Liver (tissue), 9 donors: ENCODE data around the gene PIP4K2A. TPM values are rescaled to one million over a fixed set of nuclear protein-coding genes. Genes with fewer than 3 reads are reported as not detected.

Experiments used
- DNase-seq: peaks from one replicate; pipeline ENCODE4 v3.0.0-alpha.2; 2017; ENCODE audit warnings: low spot score
- H3K27ac ChIP-seq, 2 donors: one replicate each; pipeline ENCODE4 v1.7.0; 2013; ENCODE audit warnings: inconsistent platforms in 2 of 2, low read length in 2 of 2, control low read depth in 1 of 2, low read depth in 1 of 2, mild to moderate bottlenecking in 1 of 2
- H3K27me3 ChIP-seq, 4 donors: one replicate each; pipeline versions ENCODE4 v1.6.1 to v1.7.0; 2013; ENCODE audit warnings: low read length in 3 of 4, inconsistent platforms in 1 of 4, mild to moderate bottlenecking in 1 of 4, moderate library complexity in 1 of 4; ENCODE audit not compliant: control insufficient read depth in 4 of 4, insufficient read depth in 4 of 4
- H3K36me3 ChIP-seq, 4 donors: one replicate each; pipeline versions ENCODE4 v1.6.1 to v1.7.0; 2013; ENCODE audit warnings: low read length in 3 of 4, mild to moderate bottlenecking in 3 of 4, low read depth in 1 of 4, moderate library complexity in 1 of 4; ENCODE audit not compliant: control insufficient read depth in 4 of 4, insufficient read depth in 3 of 4
- H3K4me1 ChIP-seq, 4 donors: one replicate each; pipeline versions ENCODE4 v1.6.1 to v1.7.0; 2013; ENCODE audit warnings: low read length in 3 of 4, mild to moderate bottlenecking in 3 of 4, moderate library complexity in 1 of 4; ENCODE audit not compliant: control insufficient read depth in 4 of 4, insufficient read depth in 4 of 4
- H3K4me3 ChIP-seq, 3 donors: one replicate each; pipeline versions ENCODE4 v1.6.1 to v1.7.0; 2013; ENCODE audit warnings: low read length in 3 of 3, control low read depth in 1 of 3, low read depth in 1 of 3, mild to moderate bottlenecking in 1 of 3
- H3K9ac ChIP-seq, 2 donors: one replicate each; pipeline ENCODE4 v1.7.0; 2013; ENCODE audit warnings: low read length in 2 of 2, mild to moderate bottlenecking in 2 of 2, moderate library complexity in 2 of 2, control low read depth in 1 of 2, low read depth in 1 of 2
- H3K9me3 ChIP-seq, 4 donors: one replicate each; pipeline versions ENCODE4 v1.6.1 to v1.7.0; 2013; ENCODE audit warnings: low read length in 3 of 4; ENCODE audit not compliant: control insufficient read depth in 4 of 4
- ATF3 ChIP-seq: IDR thresholded peaks from 2 replicates; pipeline ENCODE4 v1.6.1; 2016; ENCODE audit warnings: antibody characterized with exemption
- EGR1 ChIP-seq, 2 donors: IDR thresholded peaks; 2 replicates each; pipeline ENCODE4 v1.6.1; 2016 to 2018; ENCODE audit warnings: antibody characterized with exemption in 2 of 2, low read depth in 2 of 2
- FOXA1 ChIP-seq: IDR thresholded peaks from 2 replicates; pipeline ENCODE4 v1.6.1; 2016; ENCODE audit warnings: antibody characterized with exemption
- FOXA2 ChIP-seq: IDR thresholded peaks from 2 replicates; pipeline ENCODE4 v1.6.1; 2016; ENCODE audit warnings: antibody characterized with exemption
- GABPA ChIP-seq, 2 donors: IDR thresholded peaks in 1 of 2; conservative IDR thresholded peaks in 1 of 2; 2 replicates each; pipeline ENCODE4 v1.6.1; 2016; ENCODE audit warnings: antibody characterized with exemption in 2 of 2, mild to moderate bottlenecking in 1 of 2, moderate library complexity in 1 of 2
- HNF4A ChIP-seq, 2 donors: conservative IDR thresholded peaks; 2 replicates each; pipeline ENCODE4 v1.6.1; 2016; ENCODE audit warnings: antibody characterized with exemption in 2 of 2, mild to moderate bottlenecking in 2 of 2
- HNF4G ChIP-seq: IDR thresholded peaks from 2 replicates; pipeline ENCODE4 v1.6.1; 2016; ENCODE audit warnings: antibody characterized with exemption
- JUND ChIP-seq, 2 donors: IDR thresholded peaks; 2 replicates each; pipeline ENCODE4 v1.6.1; 2016; ENCODE audit warnings: antibody characterized with exemption in 2 of 2
- MAX ChIP-seq: IDR thresholded peaks from 2 replicates; pipeline ENCODE4 v1.6.1; 2016; ENCODE audit warnings: antibody characterized with exemption
- NR2F2 ChIP-seq: IDR thresholded peaks from 2 replicates; pipeline ENCODE4 v1.6.1; 2016; ENCODE audit warnings: antibody characterized with exemption
- RAD21 ChIP-seq, 2 donors: IDR thresholded peaks; 2 replicates each; pipeline ENCODE4 v1.6.1; 2016; ENCODE audit warnings: antibody characterized with exemption in 2 of 2, mild to moderate bottlenecking in 2 of 2
- RXRA ChIP-seq, 2 donors: IDR thresholded peaks; 2 replicates each; pipeline ENCODE4 v1.6.1; 2017 to 2018; ENCODE audit warnings: antibody characterized with exemption in 2 of 2, mild to moderate bottlenecking in 1 of 2
- SP1 ChIP-seq: IDR thresholded peaks from 2 replicates; pipeline ENCODE4 v1.6.1; 2018; ENCODE audit warnings: antibody characterized with exemption, mild to moderate bottlenecking
- TAF1 ChIP-seq: conservative IDR thresholded peaks from 2 replicates; pipeline ENCODE4 v1.6.1; 2016; ENCODE audit warnings: antibody characterized with exemption, mild to moderate bottlenecking
- YY1 ChIP-seq: IDR thresholded peaks from 2 replicates; pipeline ENCODE4 v1.6.1; 2016; ENCODE audit warnings: antibody characterized with exemption, mild to moderate bottlenecking
- WGBS: extraction: QIAGEN DNeasy Blood & Tissue Kit; methylation state at CpG from one replicate; pipeline ENCODE4 v1.1.7; 2013; 5-methylcytosine and 5-hydroxymethylcytosine counted together
- polyA plus RNA-seq, 2 donors: library from polyadenylated mRNA; stranded (reverse) in 1 of 2; unstranded in 1 of 2; fragments of 200-250 nt in 1 of 2; fragments of >200 nt in 1 of 2; fragmentation: Nextera tagmentation in 1 of 2; extraction: Ambion mirVana in 1 of 2; gene quantifications; one replicate each; pipeline versions ENCODE4 v1.2.1 to v1.2.3, GENCODE V29; 2013 to 2015
- total RNA-seq, 2 donors: library from RNA; depleted of rRNA; stranded (reverse); fragments of >200 nt; gene quantifications; one replicate each; pipeline ENCODE4 v1.2.3, GENCODE V29; 2014
- TF ChIP-seq, protein P1 (sequence below): fragments of 150-350 bp; IDR thresholded peaks from 2 replicates; pipeline ENCODE4 v1.5.1; 2017; ENCODE audit warnings: improper control_type of control experiment, low read depth, low read length; ENCODE audit not compliant: missing input control
- TF ChIP-seq, protein P2 (sequence below): IDR thresholded peaks from 2 replicates; pipeline ENCODE4 v1.6.1; 2016; ENCODE audit warnings: antibody characterized with exemption, mild to moderate bottlenecking
- TF ChIP-seq, protein P3 (sequence below): IDR thresholded peaks from 2 replicates; pipeline ENCODE4 v1.6.1; 2016; ENCODE audit warnings: antibody characterized with exemption
- donor health status: healthy.
- donor health status: healthy.
- donor health status: healthy.
- donor health status: healthy.
- donor health status: healthy.

PIP4K2A gene
- total and polyA plus RNA-seq, 4 donors, result 6.4 to 53.7 (median 8.6) TPM

DNA sequence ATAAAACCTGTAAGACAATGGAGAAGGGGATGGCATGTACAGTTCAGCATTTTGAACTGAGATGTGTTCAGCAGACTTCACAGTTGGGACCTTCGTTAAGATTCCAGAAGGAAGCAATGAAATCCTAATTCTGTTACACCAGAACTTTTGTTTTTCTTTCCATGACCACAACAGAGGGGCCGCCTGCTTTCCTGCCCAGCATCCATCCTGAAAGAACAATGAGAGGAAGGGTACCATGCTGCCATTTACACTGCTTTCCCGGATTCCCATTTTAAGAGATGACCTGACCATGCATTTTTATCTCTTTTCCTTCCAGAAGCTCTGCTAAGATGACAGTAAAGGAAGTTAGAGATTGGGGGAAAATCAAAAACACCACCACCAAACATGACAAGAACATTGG is 92.7 kb downstream of the PIP4K2A start:
- Histone ChIP-seq H3K4me1 (peaks cover 0 to 9% (median 4%) of the 10 kb centered on the region in 4 donors), H3K9me3 (no peaks in the 10 kb centered on the region), H3K9ac (no peak overlapping the region), H3K27ac (peak overlapping the region in 1 of 2 donors; percentile 46), H3K27me3 (no peaks in the 10 kb centered on the region), H3K36me3 (no peaks in the 10 kb centered on the region), H3K4me3 (no peak overlapping the region)
- DNase-seq, result no peak
- WGBS, result 81% methylated on average over 3 of the region's 3 CpGs
- TF ChIP-seq, protein P1, sequence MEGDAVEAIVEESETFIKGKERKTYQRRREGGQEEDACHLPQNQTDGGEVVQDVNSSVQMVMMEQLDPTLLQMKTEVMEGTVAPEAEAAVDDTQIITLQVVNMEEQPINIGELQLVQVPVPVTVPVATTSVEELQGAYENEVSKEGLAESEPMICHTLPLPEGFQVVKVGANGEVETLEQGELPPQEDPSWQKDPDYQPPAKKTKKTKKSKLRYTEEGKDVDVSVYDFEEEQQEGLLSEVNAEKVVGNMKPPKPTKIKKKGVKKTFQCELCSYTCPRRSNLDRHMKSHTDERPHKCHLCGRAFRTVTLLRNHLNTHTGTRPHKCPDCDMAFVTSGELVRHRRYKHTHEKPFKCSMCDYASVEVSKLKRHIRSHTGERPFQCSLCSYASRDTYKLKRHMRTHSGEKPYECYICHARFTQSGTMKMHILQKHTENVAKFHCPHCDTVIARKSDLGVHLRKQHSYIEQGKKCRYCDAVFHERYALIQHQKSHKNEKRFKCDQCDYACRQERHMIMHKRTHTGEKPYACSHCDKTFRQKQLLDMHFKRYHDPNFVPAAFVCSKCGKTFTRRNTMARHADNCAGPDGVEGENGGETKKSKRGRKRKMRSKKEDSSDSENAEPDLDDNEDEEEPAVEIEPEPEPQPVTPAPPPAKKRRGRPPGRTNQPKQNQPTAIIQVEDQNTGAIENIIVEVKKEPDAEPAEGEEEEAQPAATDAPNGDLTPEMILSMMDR, result no peak
- no peak for TF ChIP-seq GABPA (IDR thresholded peaks at IDR 0.05 in 1 of 2, conservative IDR thresholded peaks at IDR 0.05 in 1 of 2)
- no peak for TF ChIP-seq RAD21 (IDR thresholded peaks at IDR 0.05)
- TF ChIP-seq, protein P2, sequence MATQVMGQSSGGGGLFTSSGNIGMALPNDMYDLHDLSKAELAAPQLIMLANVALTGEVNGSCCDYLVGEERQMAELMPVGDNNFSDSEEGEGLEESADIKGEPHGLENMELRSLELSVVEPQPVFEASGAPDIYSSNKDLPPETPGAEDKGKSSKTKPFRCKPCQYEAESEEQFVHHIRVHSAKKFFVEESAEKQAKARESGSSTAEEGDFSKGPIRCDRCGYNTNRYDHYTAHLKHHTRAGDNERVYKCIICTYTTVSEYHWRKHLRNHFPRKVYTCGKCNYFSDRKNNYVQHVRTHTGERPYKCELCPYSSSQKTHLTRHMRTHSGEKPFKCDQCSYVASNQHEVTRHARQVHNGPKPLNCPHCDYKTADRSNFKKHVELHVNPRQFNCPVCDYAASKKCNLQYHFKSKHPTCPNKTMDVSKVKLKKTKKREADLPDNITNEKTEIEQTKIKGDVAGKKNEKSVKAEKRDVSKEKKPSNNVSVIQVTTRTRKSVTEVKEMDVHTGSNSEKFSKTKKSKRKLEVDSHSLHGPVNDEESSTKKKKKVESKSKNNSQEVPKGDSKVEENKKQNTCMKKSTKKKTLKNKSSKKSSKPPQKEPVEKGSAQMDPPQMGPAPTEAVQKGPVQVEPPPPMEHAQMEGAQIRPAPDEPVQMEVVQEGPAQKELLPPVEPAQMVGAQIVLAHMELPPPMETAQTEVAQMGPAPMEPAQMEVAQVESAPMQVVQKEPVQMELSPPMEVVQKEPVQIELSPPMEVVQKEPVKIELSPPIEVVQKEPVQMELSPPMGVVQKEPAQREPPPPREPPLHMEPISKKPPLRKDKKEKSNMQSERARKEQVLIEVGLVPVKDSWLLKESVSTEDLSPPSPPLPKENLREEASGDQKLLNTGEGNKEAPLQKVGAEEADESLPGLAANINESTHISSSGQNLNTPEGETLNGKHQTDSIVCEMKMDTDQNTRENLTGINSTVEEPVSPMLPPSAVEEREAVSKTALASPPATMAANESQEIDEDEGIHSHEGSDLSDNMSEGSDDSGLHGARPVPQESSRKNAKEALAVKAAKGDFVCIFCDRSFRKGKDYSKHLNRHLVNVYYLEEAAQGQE, result no peak
- TF ChIP-seq FOXA1, result no peak
- no peak for TF ChIP-seq HNF4G
- no peak for TF ChIP-seq RXRA (IDR thresholded peaks at IDR 0.05)
- TF ChIP-seq MAX, result no peak
- no peak for TF ChIP-seq JUND (IDR thresholded peaks at IDR 0.05)
- TF ChIP-seq HNF4A (conservative IDR thresholded peaks at IDR 0.05), result no peak
- TF ChIP-seq, protein P3, sequence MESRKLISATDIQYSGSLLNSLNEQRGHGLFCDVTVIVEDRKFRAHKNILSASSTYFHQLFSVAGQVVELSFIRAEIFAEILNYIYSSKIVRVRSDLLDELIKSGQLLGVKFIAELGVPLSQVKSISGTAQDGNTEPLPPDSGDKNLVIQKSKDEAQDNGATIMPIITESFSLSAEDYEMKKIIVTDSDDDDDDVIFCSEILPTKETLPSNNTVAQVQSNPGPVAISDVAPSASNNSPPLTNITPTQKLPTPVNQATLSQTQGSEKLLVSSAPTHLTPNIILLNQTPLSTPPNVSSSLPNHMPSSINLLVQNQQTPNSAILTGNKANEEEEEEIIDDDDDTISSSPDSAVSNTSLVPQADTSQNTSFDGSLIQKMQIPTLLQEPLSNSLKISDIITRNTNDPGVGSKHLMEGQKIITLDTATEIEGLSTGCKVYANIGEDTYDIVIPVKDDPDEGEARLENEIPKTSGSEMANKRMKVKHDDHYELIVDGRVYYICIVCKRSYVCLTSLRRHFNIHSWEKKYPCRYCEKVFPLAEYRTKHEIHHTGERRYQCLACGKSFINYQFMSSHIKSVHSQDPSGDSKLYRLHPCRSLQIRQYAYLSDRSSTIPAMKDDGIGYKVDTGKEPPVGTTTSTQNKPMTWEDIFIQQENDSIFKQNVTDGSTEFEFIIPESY, result no peak
- no peak for TF ChIP-seq FOXA2
- TF ChIP-seq NR2F2, result no peak
- no peak for TF ChIP-seq EGR1 (IDR thresholded peaks at IDR 0.05; ENCODE audit: low read depth in 2 of 2)
- no peak for TF ChIP-seq ATF3
- no peak for TF ChIP-seq YY1

GRCh38 chr10:22620929-22621328 is 93.4 kb downstream of the PIP4K2A start:
- Histone ChIP-seq H3K36me3 (no peaks in the 10 kb centered on the region), H3K9me3 (no peaks in the 10 kb centered on the region), H3K27ac (peak overlapping the region; percentile 21 to 59), H3K4me3 (no peak overlapping the region), H3K9ac (no peak overlapping the region), H3K4me1 (peaks cover 0 to 9% (median 4%) of the 10 kb centered on the region in 4 donors), H3K27me3 (no peaks in the 10 kb centered on the region)
- WGBS, result 86% methylated on average over 3 of the region's 3 CpGs
- no peak for DNase-seq
- TF ChIP-seq, protein P3, result no peak
- TF ChIP-seq, protein P1, result no peak
- no peak for TF ChIP-seq ATF3
- no peak for TF ChIP-seq HNF4A (conservative IDR thresholded peaks at IDR 0.05)
- no peak for TF ChIP-seq NR2F2
- no peak for TF ChIP-seq RXRA (IDR thresholded peaks at IDR 0.05)
- no peak for TF ChIP-seq JUND (IDR thresholded peaks at IDR 0.05)
- TF ChIP-seq FOXA1, result no peak
- TF ChIP-seq HNF4G, result no peak
- no peak for TF ChIP-seq FOXA2
- no peak for TF ChIP-seq EGR1 (IDR thresholded peaks at IDR 0.05; ENCODE audit: low read depth in 2 of 2)
- TF ChIP-seq MAX, result no peak
- no peak for TF ChIP-seq GABPA (IDR thresholded peaks at IDR 0.05 in 1 of 2, conservative IDR thresholded peaks at IDR 0.05 in 1 of 2)
- no peak for TF ChIP-seq YY1
- no peak for TF ChIP-seq SP1
- TF ChIP-seq TAF1, result no peak
